SU-DHL-6 (cell line): ENCODE measurements around the gene ITIH5.

Source experiments
- H2AFZ ChIP-seq: fragments of 200-600 bp; sonication (generic); 2 replicates; pipeline ENCODE4 v1.6.1; 2014; ENCODE audit warnings: low read depth, mild to moderate bottlenecking, moderate library complexity, mixed read lengths, antibody characterized with exemption, low read length; ENCODE audit not compliant: severe bottlenecking
- H3F3A ChIP-seq: fragments of 200-600 bp; shearing (Covaris generic); 2 replicates; pipeline ENCODE4 v1.6.0; 2016; ENCODE audit warnings: antibody characterized with exemption, mild to moderate bottlenecking; ENCODE audit not compliant: insufficient read depth
- H3K27ac ChIP-seq: fragments of 200-600 bp; sonication (generic); 2 replicates; pipeline ENCODE4 v1.5.1; 2016; ENCODE audit warnings: low read depth, mild to moderate bottlenecking, low read length, moderate library complexity, mixed read lengths
- H3K27me3 ChIP-seq: fragments of 200-600 bp; sonication (generic), shearing (Covaris generic); 2 replicates; pipeline ENCODE4 v1.6.0; 2014; ENCODE audit warnings: mild to moderate bottlenecking, low read length
- H3K36me3 ChIP-seq: fragments of 200-600 bp; sonication (generic); 2 replicates; pipeline ENCODE4 v1.6.1; 2014; ENCODE audit warnings: mild to moderate bottlenecking, low read length, mixed read lengths
- H3K4me2 ChIP-seq: fragments of 300-600, 200-600 bp; shearing (Covaris generic), sonication (generic); 2 replicates; pipeline ENCODE4 v1.6.0; 2014; ENCODE audit warnings: low read length, low read depth, mild to moderate bottlenecking; ENCODE audit not compliant: poor library complexity, severe bottlenecking
- H3K4me3 ChIP-seq: fragments of 200-600 bp; sonication (generic); 2 replicates; pipeline ENCODE4 v1.5.1; 2014; ENCODE audit warnings: antibody characterized with exemption, low read length, mild to moderate bottlenecking, mixed read lengths; ENCODE audit not compliant: insufficient read depth, poor library complexity, severe bottlenecking
- H3K79me2 ChIP-seq: fragments of 200-600 bp; sonication (generic); 2 replicates; pipeline ENCODE4 v1.6.1; 2014; ENCODE audit warnings: mild to moderate bottlenecking, low read length, moderate library complexity; ENCODE audit not compliant: insufficient read depth
- H3K9ac ChIP-seq: fragments of 200-600 bp; sonication (generic); 2 replicates; pipeline ENCODE4 v1.7.0; 2014; ENCODE audit warnings: mild to moderate bottlenecking, low read length
- H3K9me2 ChIP-seq: fragments of 200-600 bp; sonication (generic); replicated peaks from 2 replicates; pipeline ENCODE4 v1.6.1; 2014; ENCODE audit warnings: low read length; ENCODE audit not compliant: insufficient read depth
- H3K9me3 ChIP-seq: fragments of 200-600 bp; sonication (generic); 2 replicates; pipeline ENCODE4 v1.6.1; 2014; ENCODE audit warnings: low read length, mixed read lengths; ENCODE audit not compliant: insufficient read depth
- H4K20me1 ChIP-seq: fragments of 200-600 bp; sonication (generic); 2 replicates; pipeline ENCODE4 v1.6.1; 2014; ENCODE audit warnings: low read depth, mild to moderate bottlenecking, antibody characterized with exemption, low read length, moderate library complexity, mixed read lengths
- EZH2phosphoT487 ChIP-seq: fragments of 200-600 bp; sonication (generic), shearing (Covaris generic); conservative IDR thresholded peaks from 2 replicates; pipeline ENCODE4 v1.6.1; 2018; ENCODE audit warnings: mild to moderate bottlenecking, antibody characterized with exemption, low read length, moderate library complexity, mixed read lengths
- TF ChIP-seq, protein P1 (sequence below): fragments of 200-600 bp; sonication (generic); IDR thresholded peaks from one replicate; pipeline ENCODE4 v1.5.1; 2017; ENCODE audit warnings: antibody characterized with exemption, mild to moderate bottlenecking, low read length, moderate library complexity; ENCODE audit not compliant: insufficient read depth, poor library complexity, severe bottlenecking

Gene ITIH5

DNA sequence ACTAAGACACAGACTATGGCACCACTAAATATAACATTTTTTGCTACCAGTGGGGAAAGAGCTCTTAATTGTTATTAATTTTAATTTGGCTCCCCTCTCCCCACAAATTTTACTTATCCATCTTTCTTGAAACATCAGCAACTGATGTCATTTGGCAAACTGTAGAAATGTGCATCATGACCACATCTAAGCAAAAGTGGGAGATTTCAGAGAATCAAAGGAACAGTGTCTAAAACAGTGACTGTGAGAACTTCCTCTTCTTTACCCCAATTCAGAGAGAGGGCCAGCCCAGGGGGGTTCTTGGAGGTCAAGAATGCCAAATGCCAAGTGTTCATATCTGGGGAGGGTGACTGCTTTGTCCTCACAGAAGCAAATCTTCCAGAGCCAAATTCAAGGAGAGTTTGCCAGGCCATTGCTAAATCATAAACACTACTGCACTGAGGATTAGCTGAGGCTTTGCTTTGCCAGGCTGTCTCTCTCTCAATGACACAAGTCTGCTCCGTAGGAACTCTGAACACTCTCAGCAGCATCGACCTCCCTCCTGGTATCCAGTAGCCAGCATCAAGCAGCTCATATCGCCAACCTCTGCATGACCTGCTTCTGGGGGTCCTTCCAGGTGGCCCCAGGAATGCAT is 65.6 kb downstream of the ITIH5 start:
- Histone ChIP-seq H3K36me3 (no peaks in the 10 kb centered on the region), H2AFZ (no peak overlapping the region), H3K4me2 (no peak overlapping the region), H3K4me3 (no peak overlapping the region), H3K79me2 (no peaks in the 10 kb centered on the region), H3F3A (no peaks in the 10 kb centered on the region), H3K27ac (no peak overlapping the region), H3K9ac (no peak overlapping the region), H3K9me3 (no peaks in the 10 kb centered on the region), H4K20me1 (no peaks in the 10 kb centered on the region), H3K27me3 (no peaks in the 10 kb centered on the region), H3K9me2 (no peaks in the 10 kb centered on the region)
- TF ChIP-seq, protein P1, sequence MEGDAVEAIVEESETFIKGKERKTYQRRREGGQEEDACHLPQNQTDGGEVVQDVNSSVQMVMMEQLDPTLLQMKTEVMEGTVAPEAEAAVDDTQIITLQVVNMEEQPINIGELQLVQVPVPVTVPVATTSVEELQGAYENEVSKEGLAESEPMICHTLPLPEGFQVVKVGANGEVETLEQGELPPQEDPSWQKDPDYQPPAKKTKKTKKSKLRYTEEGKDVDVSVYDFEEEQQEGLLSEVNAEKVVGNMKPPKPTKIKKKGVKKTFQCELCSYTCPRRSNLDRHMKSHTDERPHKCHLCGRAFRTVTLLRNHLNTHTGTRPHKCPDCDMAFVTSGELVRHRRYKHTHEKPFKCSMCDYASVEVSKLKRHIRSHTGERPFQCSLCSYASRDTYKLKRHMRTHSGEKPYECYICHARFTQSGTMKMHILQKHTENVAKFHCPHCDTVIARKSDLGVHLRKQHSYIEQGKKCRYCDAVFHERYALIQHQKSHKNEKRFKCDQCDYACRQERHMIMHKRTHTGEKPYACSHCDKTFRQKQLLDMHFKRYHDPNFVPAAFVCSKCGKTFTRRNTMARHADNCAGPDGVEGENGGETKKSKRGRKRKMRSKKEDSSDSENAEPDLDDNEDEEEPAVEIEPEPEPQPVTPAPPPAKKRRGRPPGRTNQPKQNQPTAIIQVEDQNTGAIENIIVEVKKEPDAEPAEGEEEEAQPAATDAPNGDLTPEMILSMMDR: no peak
- TF ChIP-seq EZH2phosphoT487: no peak

DNA sequence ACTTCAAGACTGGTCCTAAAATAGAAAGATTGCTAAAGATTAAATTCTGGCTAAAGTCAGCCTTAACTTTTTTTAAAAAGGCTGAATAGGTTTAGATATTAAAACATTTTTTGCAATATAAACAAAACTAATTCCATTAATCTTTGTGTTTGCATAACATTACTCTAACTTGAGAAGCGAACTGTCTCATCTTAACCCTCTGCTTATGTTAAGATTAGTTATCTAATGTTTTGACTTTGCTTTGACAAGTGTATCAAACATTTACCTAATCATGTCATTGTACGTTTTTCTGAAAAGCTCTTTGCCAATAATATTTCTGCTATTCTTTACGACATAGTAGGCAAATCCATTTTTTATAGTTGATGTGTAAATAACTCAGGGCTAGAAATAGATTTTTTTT is 68.0 kb downstream of the ITIH5 start:
- TF ChIP-seq, protein P1: no peak
- no peak for TF ChIP-seq EZH2phosphoT487

DNA sequence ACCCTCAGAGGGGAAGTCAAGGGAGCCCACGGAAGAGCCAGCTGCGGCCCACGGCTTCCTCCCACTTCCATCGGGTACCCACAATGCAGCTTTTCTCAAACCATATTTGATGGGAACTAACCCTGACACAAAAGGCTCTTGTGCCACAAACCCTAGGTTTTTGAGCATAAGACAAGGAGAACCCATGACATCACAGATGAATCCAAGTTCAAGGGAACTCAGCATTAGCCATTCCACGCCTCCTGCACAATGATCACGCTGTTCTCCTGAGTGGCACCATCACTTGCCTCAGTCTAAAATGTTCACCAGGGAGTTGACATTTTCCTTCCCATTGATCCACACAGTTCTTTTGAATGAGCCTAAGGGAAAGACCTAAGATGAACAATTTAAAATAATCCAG is 70.4 kb downstream of the ITIH5 start:
- no peaks in the 10 kb centered on the region for H3K9me2 ChIP-seq
- no peak overlapping the region for H3K9ac ChIP-seq
- H4K20me1 ChIP-seq: no peaks in the 10 kb centered on the region
- no peak overlapping the region for H3K4me3 ChIP-seq
- H3F3A ChIP-seq: no peaks in the 10 kb centered on the region
- no peaks in the 10 kb centered on the region for H3K79me2 ChIP-seq
- no peak overlapping the region for H3K4me2 ChIP-seq
- H3K27ac ChIP-seq: no peak overlapping the region
- H3K27me3 ChIP-seq: no peaks in the 10 kb centered on the region
- H3K36me3 ChIP-seq: no peaks in the 10 kb centered on the region
- no peak for TF ChIP-seq EZH2phosphoT487
- TF ChIP-seq, protein P1: no peak
- H3K9me3 ChIP-seq: no peaks in the 10 kb centered on the region
- H2AFZ ChIP-seq: no peak overlapping the region

More for the DNA sequence above, 68.0 kb downstream of the ITIH5 start:
- Histone ChIP-seq H3K27ac (no peak overlapping the region), H3K4me3 (no peak overlapping the region), H3K36me3 (no peaks in the 10 kb centered on the region), H3K27me3 (no peaks in the 10 kb centered on the region), H3K9me2 (no peaks in the 10 kb centered on the region), H3K79me2 (no peaks in the 10 kb centered on the region), H4K20me1 (no peaks in the 10 kb centered on the region), H2AFZ (no peak overlapping the region), H3F3A (no peaks in the 10 kb centered on the region), H3K4me2 (no peak overlapping the region), H3K9ac (no peak overlapping the region), H3K9me3 (no peaks in the 10 kb centered on the region)
